ENCODE data around the gene PRRT1. TPM values are rescaled to one million over a fixed set of nuclear protein-coding genes. Genes with fewer than 3 reads are reported as not detected.
A peak's percentile ranks its signal among the peaks of the same experiment; 100 is the strongest.

PRRT1 gene
- total and polyA plus RNA-seq, 4 donors, result 0.08 to 0.24 (median 0.19) TPM; not detected in 1

- H3K4me3 ChIP-seq (ENCODE audit: low read depth in 1 of 3, low read length in 3 of 3), result peak overlapping the region; percentile 26 to 96 (median 73)
- H3K9ac ChIP-seq (ENCODE audit: low read depth in 1 of 2, low read length in 2 of 2), result peak overlapping the region; percentile 30 to 81
- H3K36me3 ChIP-seq (ENCODE audit: control insufficient read depth in 4 of 4, insufficient read depth in 3 of 4, low read depth in 1 of 4, low read length in 3 of 4), result peaks cover 0 to 10% (median 5%) of the 10 kb centered on the region in 4 donors
- peak; percentile 45 for DNase-seq (ENCODE audit: low spot score)
- no peaks in the 10 kb centered on the region for H3K27me3 ChIP-seq (ENCODE audit: control insufficient read depth in 4 of 4, insufficient read depth in 4 of 4, low read length in 3 of 4)
- H3K4me1 ChIP-seq (ENCODE audit: control insufficient read depth in 4 of 4, insufficient read depth in 4 of 4, low read length in 3 of 4), result peaks cover 0 to 50% (median 42%) of the 10 kb centered on the region in 4 donors
- peak overlapping the region; percentile 95 to 96 for H3K27ac ChIP-seq (ENCODE audit: low read depth in 1 of 2, low read length in 2 of 2)
- under 1% methylated on average over 20 of the region's 20 CpGs for WGBS
- no peaks in the 10 kb centered on the region for H3K9me3 ChIP-seq (ENCODE audit: control insufficient read depth in 4 of 4, low read length in 3 of 4)
- TF ChIP-seq ZBTB33 (IDR thresholded peaks at IDR 0.05), result no peak
- no peak for TF ChIP-seq NR2F2 (IDR thresholded peaks at IDR 0.05)
- peak; percentile 49 for TF ChIP-seq REST (IDR thresholded peaks at IDR 0.05)
- TF ChIP-seq TAF1 (conservative IDR thresholded peaks at IDR 0.05), result peak; percentile 56
- TF ChIP-seq YY1 (IDR thresholded peaks at IDR 0.05), result peak; percentile 97
- TF ChIP-seq RXRA (IDR thresholded peaks at IDR 0.05), result peak in 1 of 2 donors; percentile 69
- no peak for TF ChIP-seq FOXA1 (IDR thresholded peaks at IDR 0.05)
- TF ChIP-seq ATF3 (IDR thresholded peaks at IDR 0.05), result no peak
Observed at GRCh38 chr6:32177183-32177787, 25.5 kb upstream of the PRRT1 start.

GRCh38 chr6:32176476-32177182, 24.9 kb upstream of the PRRT1 start:
- TF ChIP-seq HNF4A (conservative IDR thresholded peaks at IDR 0.05) (peak; percentile 28 to 49), FOXA2 (IDR thresholded peaks at IDR 0.05) (no peak), SP1 (IDR thresholded peaks at IDR 0.05) (no peak)

More at GRCh38 chr6:32176476-32177182, 24.9 kb upstream of the PRRT1 start:
- Histone ChIP-seq H3K27me3 (ENCODE audit: control insufficient read depth in 4 of 4, insufficient read depth in 4 of 4, low read length in 3 of 4) (no peaks in the 10 kb centered on the region), H3K9me3 (ENCODE audit: control insufficient read depth in 4 of 4, low read length in 3 of 4) (no peaks in the 10 kb centered on the region), H3K36me3 (ENCODE audit: control insufficient read depth in 4 of 4, insufficient read depth in 3 of 4, low read depth in 1 of 4, low read length in 3 of 4) (peaks cover 0 to 10% (median 5%) of the 10 kb centered on the region in 4 donors), H3K4me3 (ENCODE audit: low read depth in 1 of 3, low read length in 3 of 3) (peak overlapping the region; percentile 73 to 96 (median 84)), H3K4me1 (ENCODE audit: control insufficient read depth in 4 of 4, insufficient read depth in 4 of 4, low read length in 3 of 4) (peaks cover 0 to 50% (median 42%) of the 10 kb centered on the region in 4 donors), H3K27ac (ENCODE audit: low read depth in 1 of 2, low read length in 2 of 2) (peak overlapping the region; percentile 95 to 96), H3K9ac (ENCODE audit: low read depth in 1 of 2, low read length in 2 of 2) (peak overlapping the region; percentile 30 to 81)
- no peak for DNase-seq (ENCODE audit: low spot score)
- WGBS, result 25% methylated on average over 5 of the region's 5 CpGs

All from liver (tissue), 9 donors.